Stimulated activated CD4-positive, alpha-beta T cell treated with anti-CD3 and anti-CD28 coated beads, Interleukin-2, amount 100 ng/mL, for 4 hours (primary cell): ENCODE data around the gene FNBP1L.

ENCODE experiments used
- DNase-seq: peaks from one replicate; pipeline ENCODE4 v3.0.0-alpha.2; 2020; ENCODE audit warnings: low read depth

The FNBP1L gene

GRCh38 chr1:93592551-93592949 is 144.6 kb downstream of the FNBP1L start:
- no peak for DNase-seq

- DNase-seq = no peak
These were observed 146.1 kb downstream of the FNBP1L start for GRCh38 chr1:93593854-93594602.

- DNase-seq = no peak
These were observed 146.6 kb downstream of the FNBP1L start for GRCh38 chr1:93594603-93594880.

- DNase-seq = no peak
These were observed 147.3 kb downstream of the FNBP1L start for GRCh38 chr1:93595266-93595665.

- no peak for DNase-seq
These were observed 147.8 kb downstream of the FNBP1L start for GRCh38 chr1:93595743-93596142.

GRCh38 chr1:93596329-93597089 is 148.6 kb downstream of the FNBP1L start:
- DNase-seq = no peak

GRCh38 chr1:93597709-93598108 is 149.8 kb downstream of the FNBP1L start:
- DNase-seq = no peak

- no peak for DNase-seq
These were observed 150.5 kb downstream of the FNBP1L start for GRCh38 chr1:93598396-93598795.

GRCh38 chr1:93598861-93599439 is 151.0 kb downstream of the FNBP1L start:
- DNase-seq = no peak

GRCh38 chr1:93599479-93599878 is 151.6 kb downstream of the FNBP1L start:
- DNase-seq = no peak

GRCh38 chr1:93600663-93601062 is 152.7 kb downstream of the FNBP1L start:
- DNase-seq = no peak

GRCh38 chr1:93601686-93602085 is 153.8 kb downstream of the FNBP1L start:
- no peak for DNase-seq

- DNase-seq = no peak
These were observed 154.2 kb downstream of the FNBP1L start for GRCh38 chr1:93602101-93602500.

- no peak for DNase-seq
These were observed 155.2 kb downstream of the FNBP1L start for GRCh38 chr1:93603106-93603505.

- DNase-seq = no peak
These were observed 155.7 kb downstream of the FNBP1L start for GRCh38 chr1:93603601-93604000.
